Measurements from ENCODE around the gene GLTP. TPM values are rescaled to one million over a fixed set of nuclear protein-coding genes. Genes with fewer than 3 reads are reported as not detected.

GLTP gene
- total RNA-seq, 1 experiment from 2014 or later: 15.5 TPM

- Histone ChIP-seq H3K9me3 (ENCODE audit: control insufficient read depth, low read depth, low read length) (no peaks in the 10 kb centered on the region), H4K91ac (ENCODE audit: insufficient read length, low read depth, low read length) (no peak overlapping the region), H2BK120ac (ENCODE audit: low read depth, low read length, poor library complexity, severe bottlenecking) (no peak overlapping the region), H2BK12ac (ENCODE audit: insufficient read length, low read depth, low read length) (no peak overlapping the region), H3K79me1 (ENCODE audit: insufficient read depth, low read depth, low read length, poor library complexity, severe bottlenecking) (no peaks in the 10 kb centered on the region), H2AFZ (ENCODE audit: low read length) (no peak overlapping the region), H3K4me1 (ENCODE audit: insufficient read depth, low read length) (peaks cover 2% of the 10 kb centered on the region; the same call in 1 of the 2 replicates), H3K4me2 (ENCODE audit: insufficient read depth, insufficient read length, low read length) (no peak overlapping the region), H3K27me3 (ENCODE audit: insufficient read depth, low read length) (peaks cover 1% of the 10 kb centered on the region; the same call in 1 of the 2 replicates), H2AK5ac (ENCODE audit: insufficient read length, low read length) (no peak overlapping the region), H2BK5ac (ENCODE audit: insufficient read length, low read length) (no peak overlapping the region), H3K27ac (ENCODE audit: insufficient read length, low read depth, low read length) (no peak overlapping the region), H3K56ac (ENCODE audit: insufficient read length, low read depth, low read length) (no peak overlapping the region), H4K8ac (replicated peaks; ENCODE audit: insufficient read length, low read depth, low read length) (no peak overlapping the region), H4K5ac (ENCODE audit: insufficient read length, low read depth, low read length) (no peak overlapping the region), H3K23ac (ENCODE audit: insufficient read length, low read depth, low read length) (no peak overlapping the region), H3K18ac (ENCODE audit: insufficient read length, low read depth, low read length) (no peak overlapping the region), H3K14ac (ENCODE audit: insufficient read depth, low read length) (no peak overlapping the region), H3K79me2 (ENCODE audit: insufficient read depth, low read length) (no peaks in the 10 kb centered on the region), H2BK15ac (ENCODE audit: low read depth, low read length) (no peak overlapping the region), H3T11ph (ENCODE audit: low read length) (no peak overlapping the region), H4K20me1 (ENCODE audit: control insufficient read depth, insufficient read depth, insufficient read length) (no peaks in the 10 kb centered on the region), H3K23me2 (ENCODE audit: insufficient read length, low read depth, low read length, poor library complexity, severe bottlenecking) (no peaks in the 10 kb centered on the region), H3K4ac (ENCODE audit: low read depth, low read length) (no peak overlapping the region), H3K9ac (ENCODE audit: extremely low read depth, insufficient read length, low read length) (no peak overlapping the region), H2BK20ac (ENCODE audit: low read depth, low read length, poor library complexity, severe bottlenecking) (no peak overlapping the region)
- no peaks in the 10 kb centered on the region for H3K9me3 Mint-ChIP-seq
- H3K27ac Mint-ChIP-seq: no peak overlapping the region
- DNase-seq: no peak
- peaks cover 6 to 8% of the 10 kb centered on the region in 2 experiments for H3K4me1 Mint-ChIP-seq
- WGBS (ENCODE audit: extremely low coverage, insufficient read length, low lambda C conversion rate): no CpG with 5 or more reads among the region's 12 CpGs
- TF ChIP-seq CTCF (conservative IDR thresholded peaks at IDR 0.05): no peak
- no peak overlapping the region for H3K4me3 Mint-ChIP-seq
- no peaks in the 10 kb centered on the region for H3K36me3 Mint-ChIP-seq (ENCODE audit: insufficient read depth in 1 of 3, low read depth in 3 of 3)
- H3K27me3 Mint-ChIP-seq (ENCODE audit: low read depth): peaks cover 52% of the 10 kb centered on the region
These were observed 8.1 kb upstream of the GLTP start for GRCh38 chr12:109888179-109889020.

Measured in H9 (cell line).